Ovary (tissue), 3 donors: Measurements from ENCODE around the gene SPRED3.

Experiments used
- CTCF ChIP-seq, 3 donors: fragments of 450-650 bp in 2 of 3; fragments of 200-600 bp in 1 of 3; IDR thresholded peaks; one replicate each; pipeline versions ENCODE4 v1.5.1 to v1.8.0; 2016 to 2022; ENCODE audit warnings: antibody characterized with exemption in 3 of 3, mild to moderate bottlenecking in 1 of 3
- EP300 ChIP-seq: sonication (generic); formaldehyde crosslinking; IDR thresholded peaks from one replicate; pipeline ENCODE4 v1.6.1; 2017; ENCODE audit warnings: antibody characterized with exemption
- POLR2A ChIP-seq: fragments of 450-650 bp; IDR thresholded peaks from one replicate; pipeline ENCODE4 v1.6.1; 2017; ENCODE audit warnings: antibody characterized with exemption, mild to moderate bottlenecking, moderate library complexity
- donor health status: DM: no; HTN: no; CAD: no.

- TF ChIP-seq CTCF (IDR thresholded peaks at IDR 0.05) = no peak
- TF ChIP-seq POLR2A = no peak
- no peak for TF ChIP-seq EP300
These were observed 11.4 kb upstream of the SPRED3 start for GRCh38 chr19:38377052-38377451.
